Left hindlimb (tissue), 1 donor: ENCODE results near the gene NHERF2.

Source experiments
- DNase-seq: peaks from one replicate; pipeline ENCODE4 v3.0.0-alpha.2; 2018

The NHERF2 gene

GRCh38 chr16:2063861-2064260 lies 37.2 kb downstream of the NHERF2 start:
- peak; percentile 25 for DNase-seq

- DNase-seq: peak; percentile 21
These were observed 37.8 kb downstream of the NHERF2 start for GRCh38 chr16:2064368-2064945.

GRCh38 chr16:2066139-2066538 lies 39.4 kb downstream of the NHERF2 start:
- DNase-seq: peak; percentile 23

GRCh38 chr16:2070576-2071453 lies 44.1 kb downstream of the NHERF2 start:
- DNase-seq: no peak

GRCh38 chr16:2071454-2072202 lies 44.9 kb downstream of the NHERF2 start:
- DNase-seq: peak; percentile 32

- no peak for DNase-seq
These were observed 46.2 kb downstream of the NHERF2 start for GRCh38 chr16:2072926-2073325.

GRCh38 chr16:2074071-2074470 lies 47.4 kb downstream of the NHERF2 start:
- DNase-seq: peak; percentile 28

- peak; percentile 26 for DNase-seq
These were observed 48.9 kb downstream of the NHERF2 start for GRCh38 chr16:2075631-2076030.

- peak; percentile 28 for DNase-seq
These were observed 49.6 kb downstream of the NHERF2 start for GRCh38 chr16:2076072-2076865.

- no peak for DNase-seq
These were observed 50.3 kb downstream of the NHERF2 start for GRCh38 chr16:2077016-2077415.

GRCh38 chr16:2077696-2078095 lies 51.0 kb downstream of the NHERF2 start:
- DNase-seq: no peak

GRCh38 chr16:2078096-2078495 lies 51.4 kb downstream of the NHERF2 start:
- peak; percentile 25 for DNase-seq

- peak; percentile 18 for DNase-seq
These were observed 52.0 kb downstream of the NHERF2 start for GRCh38 chr16:2078691-2079090.

- DNase-seq: peak; percentile 26
These were observed 52.7 kb downstream of the NHERF2 start for GRCh38 chr16:2079311-2079800.

GRCh38 chr16:2079991-2080390 lies 53.3 kb downstream of the NHERF2 start:
- DNase-seq: no peak

GRCh38 chr16:2081201-2082084 lies 54.7 kb downstream of the NHERF2 start:
- peak; percentile 31 for DNase-seq

GRCh38 chr16:2082171-2082982 lies 55.7 kb downstream of the NHERF2 start:
- peak; percentile 76 for DNase-seq

GRCh38 chr16:2082983-2083364 lies 56.3 kb downstream of the NHERF2 start:
- DNase-seq: no peak

GRCh38 chr16:2083409-2083808 lies 56.7 kb downstream of the NHERF2 start:
- DNase-seq: no peak
